KOPT-K1 (cell line): ENCODE measurements around the gene IGFBP5.

Experiments
- H3K27ac ChIP-seq: fragments of 200-600 bp; sonication (generic); 2 replicates; pipeline ENCODE4 v1.5.1; 2016; ENCODE audit warnings: antibody characterized with exemption, mild to moderate bottlenecking, low read depth, low read length; ENCODE audit not compliant: poor library complexity, severe bottlenecking
- H3K36me3 ChIP-seq: fragments of 200-600 bp; sonication (generic); 2 replicates; pipeline ENCODE4 v1.5.1; 2017; ENCODE audit warnings: antibody characterized with exemption, mild to moderate bottlenecking, low read length, moderate library complexity; ENCODE audit not compliant: insufficient read depth
- H3K9me3 ChIP-seq: fragments of 200-600 bp; sonication (generic); 2 replicates; pipeline ENCODE4 v1.5.1; 2017; ENCODE audit warnings: antibody characterized with exemption, low read length, mild to moderate bottlenecking; ENCODE audit not compliant: insufficient read depth, poor library complexity, severe bottlenecking

Gene IGFBP5

GRCh38 chr2:216721141-216721540 is 25.8 kb upstream of the IGFBP5 start:
- H3K27ac ChIP-seq, result no peak overlapping the region

GRCh38 chr2:216720722-216721121 is 25.4 kb upstream of the IGFBP5 start:
- Histone ChIP-seq H3K36me3 (no peaks in the 10 kb centered on the region), H3K9me3 (no peaks in the 10 kb centered on the region), H3K27ac (no peak overlapping the region)

More at GRCh38 chr2:216721141-216721540, 25.8 kb upstream of the IGFBP5 start:
- Histone ChIP-seq H3K36me3 (no peaks in the 10 kb centered on the region), H3K9me3 (no peaks in the 10 kb centered on the region)

- H3K27ac ChIP-seq, result no peak overlapping the region
- H3K9me3 ChIP-seq, result no peaks in the 10 kb centered on the region
- no peaks in the 10 kb centered on the region for H3K36me3 ChIP-seq
Measured at GRCh38 chr2:216717907-216718615, 22.7 kb upstream of the IGFBP5 start.

- no peak overlapping the region for H3K27ac ChIP-seq
- H3K36me3 ChIP-seq, result no peaks in the 10 kb centered on the region
- H3K9me3 ChIP-seq, result no peaks in the 10 kb centered on the region
Measured at GRCh38 chr2:216717491-216717901, 22.1 kb upstream of the IGFBP5 start.

- Histone ChIP-seq H3K27ac (no peak overlapping the region), H3K9me3 (no peaks in the 10 kb centered on the region), H3K36me3 (no peaks in the 10 kb centered on the region)
Measured at GRCh38 chr2:216716109-216716508, 20.8 kb upstream of the IGFBP5 start.

- Histone ChIP-seq H3K36me3 (no peaks in the 10 kb centered on the region), H3K27ac (no peak overlapping the region), H3K9me3 (no peaks in the 10 kb centered on the region)
Measured at GRCh38 chr2:216715402-216715974, 20.1 kb upstream of the IGFBP5 start.

GRCh38 chr2:216714376-216714775 is 19.0 kb upstream of the IGFBP5 start:
- Histone ChIP-seq H3K36me3 (no peaks in the 10 kb centered on the region), H3K27ac (no peak overlapping the region), H3K9me3 (no peaks in the 10 kb centered on the region)

GRCh38 chr2:216713691-216714336 is 18.5 kb upstream of the IGFBP5 start:
- Histone ChIP-seq H3K36me3 (no peaks in the 10 kb centered on the region), H3K27ac (no peak overlapping the region), H3K9me3 (no peaks in the 10 kb centered on the region)

GRCh38 chr2:216711348-216711747 is 16.0 kb upstream of the IGFBP5 start:
- H3K27ac ChIP-seq, result no peak overlapping the region
- H3K36me3 ChIP-seq, result no peaks in the 10 kb centered on the region
- no peaks in the 10 kb centered on the region for H3K9me3 ChIP-seq

GRCh38 chr2:216710551-216711301 is 15.4 kb upstream of the IGFBP5 start:
- Histone ChIP-seq H3K36me3 (no peaks in the 10 kb centered on the region), H3K9me3 (no peaks in the 10 kb centered on the region), H3K27ac (no peak overlapping the region)

- Histone ChIP-seq H3K9me3 (no peaks in the 10 kb centered on the region), H3K27ac (no peak overlapping the region), H3K36me3 (no peaks in the 10 kb centered on the region)
Measured at GRCh38 chr2:216702756-216703155, 7.4 kb upstream of the IGFBP5 start.

- no peak overlapping the region for H3K27ac ChIP-seq
- no peaks in the 10 kb centered on the region for H3K9me3 ChIP-seq
- no peaks in the 10 kb centered on the region for H3K36me3 ChIP-seq
Measured at GRCh38 chr2:216701544-216701943, 6.2 kb upstream of the IGFBP5 start.

- Histone ChIP-seq H3K9me3 (no peaks in the 10 kb centered on the region), H3K36me3 (no peaks in the 10 kb centered on the region), H3K27ac (no peak overlapping the region)
Measured at GRCh38 chr2:216700781-216701180, 5.4 kb upstream of the IGFBP5 start.

- Histone ChIP-seq H3K9me3 (no peaks in the 10 kb centered on the region), H3K27ac (no peak overlapping the region), H3K36me3 (no peaks in the 10 kb centered on the region)
Measured at GRCh38 chr2:216700088-216700567, 4.8 kb upstream of the IGFBP5 start.

GRCh38 chr2:216698895-216699294 is 3.5 kb upstream of the IGFBP5 start:
- no peak overlapping the region for H3K27ac ChIP-seq
- no peaks in the 10 kb centered on the region for H3K9me3 ChIP-seq

More at GRCh38 chr2:216698895-216699294, 3.5 kb upstream of the IGFBP5 start:
- H3K36me3 ChIP-seq, result no peaks in the 10 kb centered on the region
